ENCODE results near the gene RWDD2A.

DNA sequence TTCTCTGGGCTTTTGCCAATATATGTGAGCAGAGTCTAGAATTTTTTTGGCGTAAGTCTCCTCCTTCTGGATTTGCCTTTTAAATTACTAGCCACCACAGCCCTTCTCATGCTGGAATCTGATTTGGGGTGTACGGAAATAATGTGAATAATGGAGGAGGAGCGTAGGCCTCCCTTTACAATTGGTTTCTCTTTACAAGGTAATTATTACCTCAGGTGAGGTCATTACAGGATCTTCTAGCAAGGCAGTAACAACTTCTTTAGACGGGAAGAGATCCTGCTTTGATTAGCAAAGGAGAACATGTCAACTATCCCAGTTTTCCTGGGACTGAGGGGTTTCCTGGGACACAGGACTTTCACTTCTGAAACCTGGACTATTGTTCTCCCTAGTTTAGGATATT lies 8.9 kb downstream of the RWDD2A start:
- TF ChIP-seq, protein P1, sequence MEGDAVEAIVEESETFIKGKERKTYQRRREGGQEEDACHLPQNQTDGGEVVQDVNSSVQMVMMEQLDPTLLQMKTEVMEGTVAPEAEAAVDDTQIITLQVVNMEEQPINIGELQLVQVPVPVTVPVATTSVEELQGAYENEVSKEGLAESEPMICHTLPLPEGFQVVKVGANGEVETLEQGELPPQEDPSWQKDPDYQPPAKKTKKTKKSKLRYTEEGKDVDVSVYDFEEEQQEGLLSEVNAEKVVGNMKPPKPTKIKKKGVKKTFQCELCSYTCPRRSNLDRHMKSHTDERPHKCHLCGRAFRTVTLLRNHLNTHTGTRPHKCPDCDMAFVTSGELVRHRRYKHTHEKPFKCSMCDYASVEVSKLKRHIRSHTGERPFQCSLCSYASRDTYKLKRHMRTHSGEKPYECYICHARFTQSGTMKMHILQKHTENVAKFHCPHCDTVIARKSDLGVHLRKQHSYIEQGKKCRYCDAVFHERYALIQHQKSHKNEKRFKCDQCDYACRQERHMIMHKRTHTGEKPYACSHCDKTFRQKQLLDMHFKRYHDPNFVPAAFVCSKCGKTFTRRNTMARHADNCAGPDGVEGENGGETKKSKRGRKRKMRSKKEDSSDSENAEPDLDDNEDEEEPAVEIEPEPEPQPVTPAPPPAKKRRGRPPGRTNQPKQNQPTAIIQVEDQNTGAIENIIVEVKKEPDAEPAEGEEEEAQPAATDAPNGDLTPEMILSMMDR (conservative IDR thresholded peaks at IDR 0.05 in 1 of 2, IDR thresholded peaks at IDR 0.05 in 1 of 2; ENCODE audit: low read depth in 1 of 2, low read length in 2 of 2): no peak
- TF ChIP-seq EZH2 (IDR thresholded peaks at IDR 0.05; ENCODE audit: low read length, missing control alignments): no peak
